HEK293T (cell line): Measurements from ENCODE around the gene MESP1.

Experiments
- CTCF ChIA-PET: fragments of 350-600 bp; formaldehyde crosslinking; extraction: SDS; loops from one replicate; lab custom pipeline; 2021; ENCODE audit warnings: antibody characterized with exemption, inconsistent platforms; lab: Yijun Ruan, JAX
- POLR2A ChIA-PET: fragments of 350-600 bp; formaldehyde crosslinking; extraction: SDS; loops from one replicate; lab custom pipeline; 2020; ENCODE audit warnings: antibody characterized with exemption, inconsistent platforms; lab: Yijun Ruan, JAX
- DNase-seq: peaks from one replicate; pipeline ENCODE4 v3.0.0; 2012; ENCODE audit warnings: mixed read lengths; ENCODE audit errors: extremely low spot score
- ARNT ChIP-seq: fragments of 450-650 bp; IDR thresholded peaks from 2 replicates; pipeline ENCODE4 v1.6.1; 2017; ENCODE audit warnings: mild to moderate bottlenecking
- BHLHE40 ChIP-seq: fragments of 450-650 bp; IDR thresholded peaks from 2 replicates; pipeline ENCODE4 v1.6.1; 2016; ENCODE audit warnings: mild to moderate bottlenecking, moderate library complexity, borderline replicate concordance
- CTBP1 ChIP-seq: fragments of 450-650 bp; IDR thresholded peaks from 2 replicates; pipeline ENCODE4 v1.6.1; 2016; ENCODE audit warnings: borderline replicate concordance
- ELF4 ChIP-seq: fragments of 450-650 bp; IDR thresholded peaks from 2 replicates; pipeline ENCODE4 v1.6.1; 2017; ENCODE audit warnings: antibody characterized with exemption
- FOXA1 ChIP-seq: fragments of 450-650 bp; IDR thresholded peaks from 2 replicates; pipeline ENCODE4 v1.6.1; 2016; ENCODE audit warnings: mild to moderate bottlenecking
- FOXK2 ChIP-seq: fragments of 450-650 bp; IDR thresholded peaks from 2 replicates; pipeline ENCODE4 v1.6.1; 2016; ENCODE audit warnings: mild to moderate bottlenecking
- FOXM1 ChIP-seq: fragments of 450-650 bp; IDR thresholded peaks from 2 replicates; pipeline ENCODE4 v1.6.1; 2017; ENCODE audit warnings: mild to moderate bottlenecking, borderline replicate concordance
- HDGF ChIP-seq: fragments of 450-650 bp; IDR thresholded peaks from 2 replicates; pipeline ENCODE4 v1.6.1; 2017; ENCODE audit warnings: antibody characterized with exemption, borderline replicate concordance
- L3MBTL2 ChIP-seq: fragments of 450-650 bp; conservative IDR thresholded peaks from 2 replicates; pipeline ENCODE4 v1.6.1; 2016; ENCODE audit warnings: mild to moderate bottlenecking
- LEF1 ChIP-seq: fragments of 450-650 bp; IDR thresholded peaks from 2 replicates; pipeline ENCODE4 v1.6.1; 2017; ENCODE audit warnings: mild to moderate bottlenecking, borderline replicate concordance
- NFRKB ChIP-seq: fragments of 450-650 bp; IDR thresholded peaks from 2 replicates; pipeline ENCODE4 v1.6.1; 2016; ENCODE audit warnings: mild to moderate bottlenecking, moderate library complexity
- PKNOX1 ChIP-seq: fragments of 450-650 bp; IDR thresholded peaks from 2 replicates; pipeline ENCODE4 v1.6.1; 2016
- SP1 ChIP-seq: fragments of 450-650 bp; IDR thresholded peaks from 2 replicates; pipeline ENCODE4 v1.6.1; 2017
- SUZ12 ChIP-seq: fragments of 450-650 bp; IDR thresholded peaks from 2 replicates; pipeline ENCODE4 v1.6.1; 2016; ENCODE audit warnings: mild to moderate bottlenecking
- TARDBP ChIP-seq: fragments of 450-650 bp; IDR thresholded peaks from 2 replicates; pipeline ENCODE4 v1.6.1; 2016
- ZNF384 ChIP-seq: fragments of 450-650 bp; IDR thresholded peaks from 2 replicates; pipeline ENCODE4 v1.6.1; 2016

MESP1 gene

GRCh38 chr15:89780601-89781000 is 29.6 kb upstream of the MESP1 start:
- DNase-seq: no peak
- TF ChIP-seq CTBP1 (no peak), HDGF (no peak), LEF1 (no peak), PKNOX1 (no peak), L3MBTL2 (no peak), SP1 (no peak), ARNT (no peak), ELF4 (no peak), FOXA1 (no peak), NFRKB (no peak), FOXK2 (no peak), ZNF384 (no peak), SUZ12 (no peak), TARDBP (no peak), BHLHE40 (no peak), FOXM1 (no peak)
- ChIA-PET POLR2A (no interaction called here), CTCF (interaction anchor here (1.7 kb wide), 1 partner anchor 20 kb away, joined by 4 read pairs; no protein-coding TSS in a partner anchor)

- DNase-seq: no peak
- TF ChIP-seq PKNOX1 (no peak), CTBP1 (no peak), ELF4 (no peak), BHLHE40 (no peak), NFRKB (no peak), TARDBP (no peak), FOXM1 (no peak), SUZ12 (no peak), LEF1 (no peak), L3MBTL2 (no peak), HDGF (no peak), ARNT (no peak), SP1 (no peak), FOXK2 (no peak), ZNF384 (no peak), FOXA1 (no peak)
- CTCF ChIA-PET: interaction anchor here (0.7 kb wide), 1 partner anchor 132 kb away, joined by 5 read pairs; no protein-coding TSS in a partner anchor
- POLR2A ChIA-PET: no interaction called here
Observed at GRCh38 chr15:89778861-89779260, 27.8 kb upstream of the MESP1 start.

- DNase-seq: no peak
- ChIA-PET CTCF (interaction anchor here (0.6 to 1.5 kb wide), 3 partner anchors 18 to 169 kb away, joined by 3 to 5 read pairs (median 3); no protein-coding TSS in a partner anchor), POLR2A (no interaction called here)
- TF ChIP-seq ARNT (no peak), ZNF384 (no peak), FOXM1 (no peak), FOXK2 (no peak), CTBP1 (no peak), TARDBP (no peak), LEF1 (no peak)
Observed at GRCh38 chr15:89777782-89778380, 26.8 kb upstream of the MESP1 start.

GRCh38 chr15:89777073-89777751 is 26.2 kb upstream of the MESP1 start:
- TF ChIP-seq HDGF: no peak
- POLR2A ChIA-PET: no interaction called here
- CTCF ChIA-PET: interaction anchor here (0.7 to 1.5 kb wide), 2 partner anchors 17 to 97 kb away, joined by 3 read pairs; no protein-coding TSS in a partner anchor
- no peak for DNase-seq

GRCh38 chr15:89776274-89777072 is 25.4 kb upstream of the MESP1 start, which contains the start of gene MESP2:
Gene MESP2 (plus strand): TSS chr15:89776332. CDS start chr15:89776358, 26 bp downstream.
- ChIA-PET POLR2A (interaction anchor here (1.4 to 1.6 kb wide), 2 partner anchors 16 to 25 kb away, joined by 4 to 6 read pairs; no protein-coding TSS in a partner anchor), CTCF (interaction anchor here (0.6 to 6.7 kb wide), 4 partner anchors 16 to 111 kb away, joined by 3 to 38 read pairs (median 4); no protein-coding TSS in a partner anchor)
- peak; percentile 94 for DNase-seq
- peak; percentile 95 for TF ChIP-seq L3MBTL2
- no peak for TF ChIP-seq TARDBP
- TF ChIP-seq PKNOX1: no peak
- no peak for TF ChIP-seq LEF1
- no peak for TF ChIP-seq FOXM1
- TF ChIP-seq CTBP1: 0 out of 2 replicates have a peak, but pooled peaks have one; percentile 15
- TF ChIP-seq ELF4: no peak

GRCh38 chr15:89775815-89776214 is 24.8 kb upstream of the MESP1 start:
- POLR2A ChIA-PET: interaction anchor here (1.4 to 1.6 kb wide), 2 partner anchors 15 to 24 kb away, joined by 4 to 6 read pairs; no protein-coding TSS in a partner anchor
- no peak for DNase-seq
- TF ChIP-seq ELF4: no peak
- TF ChIP-seq ARNT: no peak
- no peak for TF ChIP-seq L3MBTL2
- TF ChIP-seq BHLHE40: no peak
- no peak for TF ChIP-seq NFRKB
- TF ChIP-seq ZNF384: no peak
- TF ChIP-seq FOXA1: no peak
- no peak for TF ChIP-seq LEF1
- no peak for TF ChIP-seq CTBP1
- no peak for TF ChIP-seq SUZ12
- TF ChIP-seq PKNOX1: no peak
- no peak for TF ChIP-seq SP1
- TF ChIP-seq HDGF: no peak
- CTCF ChIA-PET: interaction anchor here (0.6 to 6.7 kb wide), 3 partner anchors 15 to 112 kb away, joined by 3 to 38 read pairs (median 4); no protein-coding TSS in a partner anchor
